Bone marrow (tissue), 2 donors: ENCODE results near the gene CYP19A1.
A peak's percentile ranks its signal among the peaks of the same experiment; 100 is the strongest.

Experiments
- DNase-seq, 2 donors: peaks; one replicate each; lab custom pipeline; 2025; lab: John Stamatoyannopoulos, UW

The CYP19A1 gene

GRCh38 chr15:51183076-51183475, 155.3 kb downstream of the CYP19A1 start:
- DNase-seq: no peak

GRCh38 chr15:51181905-51182304, 156.5 kb downstream of the CYP19A1 start:
- no peak for DNase-seq

GRCh38 chr15:51181221-51181620, 157.2 kb downstream of the CYP19A1 start:
- no peak for DNase-seq

GRCh38 chr15:51180534-51180933, 157.9 kb downstream of the CYP19A1 start:
- DNase-seq: no peak

- DNase-seq: no peak
Observed at GRCh38 chr15:51180011-51180410, 158.4 kb downstream of the CYP19A1 start.

- DNase-seq: no peak
Observed at GRCh38 chr15:51172193-51172592, 166.2 kb downstream of the CYP19A1 start.

GRCh38 chr15:51171634-51171932, 166.8 kb downstream of the CYP19A1 start:
- DNase-seq: no peak

- no peak for DNase-seq
Observed at GRCh38 chr15:51170882-51171633, 167.3 kb downstream of the CYP19A1 start.

- no peak for DNase-seq
Observed at GRCh38 chr15:51168700-51169099, 169.7 kb downstream of the CYP19A1 start.

GRCh38 chr15:51163843-51164242, 174.6 kb downstream of the CYP19A1 start:
- DNase-seq: no peak

GRCh38 chr15:51162865-51163762, 175.3 kb downstream of the CYP19A1 start:
- peak; percentile 16 to 35 for DNase-seq

GRCh38 chr15:51161491-51162220, 176.7 kb downstream of the CYP19A1 start:
- DNase-seq: no peak

- no peak for DNase-seq
Observed at GRCh38 chr15:51160484-51160883, 177.9 kb downstream of the CYP19A1 start.
